Subcutaneous adipose tissue (tissue), 4 donors: Measurements from ENCODE around the gene NCLN. TPM values are rescaled to one million over a fixed set of nuclear protein-coding genes. Genes with fewer than 3 reads are reported as not detected.

Experiments
- total RNA-seq, 4 donors: library from RNA; depleted of rRNA; stranded (reverse); fragments of >200 nt; gene quantifications; one replicate each; pipeline ENCODE4 v1.1.0, GENCODE V29; 2016
- TF ChIP-seq, protein P1 (sequence below): fragments of 450-650 bp; IDR thresholded peaks from one replicate; pipeline ENCODE4 v1.5.1; 2016; ENCODE audit warnings: low read depth, mild to moderate bottlenecking, control low read depth, antibody characterized with exemption, moderate library complexity

Gene NCLN
- 10 to 100 TPM; 20.0 to 34.9 (median 24.5) TPM for total RNA-seq

- TF ChIP-seq, protein P1, sequence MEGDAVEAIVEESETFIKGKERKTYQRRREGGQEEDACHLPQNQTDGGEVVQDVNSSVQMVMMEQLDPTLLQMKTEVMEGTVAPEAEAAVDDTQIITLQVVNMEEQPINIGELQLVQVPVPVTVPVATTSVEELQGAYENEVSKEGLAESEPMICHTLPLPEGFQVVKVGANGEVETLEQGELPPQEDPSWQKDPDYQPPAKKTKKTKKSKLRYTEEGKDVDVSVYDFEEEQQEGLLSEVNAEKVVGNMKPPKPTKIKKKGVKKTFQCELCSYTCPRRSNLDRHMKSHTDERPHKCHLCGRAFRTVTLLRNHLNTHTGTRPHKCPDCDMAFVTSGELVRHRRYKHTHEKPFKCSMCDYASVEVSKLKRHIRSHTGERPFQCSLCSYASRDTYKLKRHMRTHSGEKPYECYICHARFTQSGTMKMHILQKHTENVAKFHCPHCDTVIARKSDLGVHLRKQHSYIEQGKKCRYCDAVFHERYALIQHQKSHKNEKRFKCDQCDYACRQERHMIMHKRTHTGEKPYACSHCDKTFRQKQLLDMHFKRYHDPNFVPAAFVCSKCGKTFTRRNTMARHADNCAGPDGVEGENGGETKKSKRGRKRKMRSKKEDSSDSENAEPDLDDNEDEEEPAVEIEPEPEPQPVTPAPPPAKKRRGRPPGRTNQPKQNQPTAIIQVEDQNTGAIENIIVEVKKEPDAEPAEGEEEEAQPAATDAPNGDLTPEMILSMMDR, result no peak
Measured at GRCh38 chr19:3185461-3186159, at the start of gene NCLN. NCLN (plus strand) TSS chr19:3185930; CDS start chr19:3186031, 101 bp downstream.

DNA sequence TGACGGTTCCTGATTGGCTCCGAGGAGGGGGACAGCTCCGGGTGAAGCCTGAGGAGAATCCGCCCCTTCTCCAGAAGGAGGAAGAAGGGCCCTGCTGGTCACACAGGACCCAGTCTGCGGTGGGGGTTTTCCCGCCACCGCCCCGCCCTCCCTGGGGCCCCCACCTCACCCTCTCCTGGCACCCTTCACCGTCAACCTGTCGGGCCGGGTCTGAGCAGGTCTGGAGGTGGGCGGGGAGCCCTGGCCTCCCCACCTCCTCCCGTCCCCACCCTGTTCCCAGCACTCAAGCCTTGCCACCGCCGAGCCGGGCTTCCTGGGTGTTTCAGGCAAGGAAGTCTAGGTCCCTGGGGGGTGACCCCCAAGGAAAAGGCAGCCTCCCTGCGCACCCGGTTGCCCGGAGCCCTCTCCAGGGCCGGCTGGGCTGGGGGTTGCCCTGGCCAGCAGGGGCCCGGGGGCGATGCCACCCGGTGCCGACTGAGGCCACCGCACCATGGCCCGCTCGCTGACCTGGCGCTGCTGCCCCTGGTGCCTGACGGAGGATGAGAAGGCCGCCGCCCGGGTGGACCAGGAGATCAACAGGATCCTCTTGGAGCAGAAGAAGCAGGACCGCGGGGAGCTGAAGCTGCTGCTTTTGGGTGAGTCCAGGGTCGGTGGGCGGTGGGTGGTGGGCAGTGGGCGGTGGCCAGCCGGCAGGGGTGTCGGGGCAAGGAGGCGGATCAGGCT, 49.6 kb upstream of the NCLN start, which contains the start of gene GNA15:
Gene GNA15 (plus strand): TSS at position 73 of the 723 bp plus-strand sequence. CDS start 418 bp downstream, at position 491.
- TF ChIP-seq, protein P1, result no peak

DNA sequence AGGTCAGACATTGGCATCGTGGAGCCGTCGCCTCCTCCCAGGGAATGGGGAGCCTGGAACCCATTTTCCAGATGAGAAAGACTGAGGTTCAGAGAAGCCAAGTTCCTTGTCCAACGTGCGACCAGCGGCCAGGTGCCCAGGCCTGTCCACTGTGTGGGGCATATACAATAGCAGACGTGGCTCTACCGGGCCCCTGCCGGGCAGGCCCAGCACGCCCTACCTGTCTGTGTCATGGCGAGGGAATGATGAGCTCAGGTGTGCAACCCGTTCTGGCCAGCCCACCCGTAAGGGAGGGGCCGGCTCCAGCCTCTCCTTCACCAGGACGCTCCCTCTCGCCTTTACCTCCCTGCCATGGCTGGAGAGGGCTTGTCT, 49.1 kb upstream of the NCLN start:
- TF ChIP-seq, protein P1, result no peak

DNA sequence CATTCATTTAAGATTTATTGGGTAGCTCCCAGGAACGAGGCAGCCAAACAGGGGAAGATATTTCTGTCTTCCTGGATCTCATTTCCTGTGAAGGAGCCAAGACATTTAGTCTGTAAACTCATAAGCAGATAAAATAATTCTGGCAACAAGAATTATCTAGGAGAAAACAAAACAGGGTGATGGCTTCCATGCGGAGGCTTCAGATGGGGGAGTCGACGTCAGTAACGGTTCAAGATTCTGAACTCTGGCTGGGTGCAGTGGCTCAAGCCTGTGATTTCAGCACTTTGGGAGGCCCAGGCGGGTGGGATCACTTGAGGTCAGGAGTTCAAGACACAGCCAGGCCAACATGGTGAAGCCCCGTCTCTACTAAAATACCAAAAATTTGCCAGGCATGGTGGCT, 48.6 kb upstream of the NCLN start:
- TF ChIP-seq, protein P1, result no peak

DNA sequence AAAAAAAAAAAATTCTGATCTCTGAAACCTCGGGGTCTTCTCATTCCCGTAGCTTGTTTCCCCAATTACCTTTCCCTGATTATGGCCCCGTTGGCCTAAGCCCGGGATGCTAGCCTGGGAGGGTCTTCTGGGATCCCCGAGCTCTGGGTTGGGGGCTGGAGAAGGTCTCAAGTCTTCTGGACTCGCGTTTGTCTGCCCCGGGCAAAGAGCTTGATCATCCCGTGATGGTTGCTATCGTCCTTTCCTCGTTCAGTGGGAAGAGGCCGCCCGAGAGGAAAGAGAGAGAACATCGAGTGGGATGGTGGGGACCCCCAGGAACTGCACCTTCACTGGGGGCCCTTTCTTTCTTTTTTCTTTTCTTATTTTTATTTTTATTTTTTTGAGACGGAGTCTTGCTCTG, 47.5 kb upstream of the NCLN start:
- TF ChIP-seq, protein P1, result no peak

DNA sequence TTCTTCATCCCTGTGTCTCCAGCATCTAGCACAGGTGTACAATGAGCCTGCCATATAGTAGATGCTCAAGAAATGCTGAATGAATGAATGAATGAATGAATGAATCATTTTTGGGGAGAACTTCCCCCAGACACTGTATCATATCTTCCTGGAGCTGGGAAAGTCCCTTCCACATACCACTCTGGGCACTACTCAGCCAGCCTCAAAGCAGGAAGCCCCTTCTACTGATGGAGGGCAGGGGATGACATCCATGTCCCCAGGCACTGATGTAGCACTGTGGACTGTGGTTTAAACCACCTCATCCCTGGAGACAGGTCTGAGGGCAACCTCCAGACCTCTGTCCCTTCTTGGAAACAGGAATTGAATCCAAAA, 45.1 kb upstream of the NCLN start:
- TF ChIP-seq, protein P1, result no peak

GRCh38 chr19:3142292-3142670, 43.4 kb upstream of the NCLN start:
- TF ChIP-seq, protein P1, result no peak
